ENCODE measurements around the gene SPATS2L. TPM values are rescaled to one million over a fixed set of nuclear protein-coding genes. Genes with fewer than 3 reads are reported as not detected.

SPATS2L gene
- total and polyA plus RNA-seq, 2 of the 13 experiments (the other 11 are each of a cell fraction or from before 2014, with no cell fraction given): 154 to 212 TPM

- TF ChIP-seq RBM22 (optimal IDR thresholded peaks at IDR 0.05; ENCODE audit: low read length) (no peak), LRRFIP1 (CRISPR knock-in tag; conservative IDR thresholded peaks at IDR 0.05) (no peak), KLF13 (CRISPR knock-in tag; IDR thresholded peaks at IDR 0.05) (no peak), NFYB (CRISPR knock-in tag; IDR thresholded peaks at IDR 0.05) (no peak), GATA4 (IDR thresholded peaks at IDR 0.05; ENCODE audit: borderline replicate concordance, low read depth) (no peak), E2F1 (CRISPR knock-in tag; IDR thresholded peaks at IDR 0.05) (no peak), HDAC2 (CRISPR knock-in tag; IDR thresholded peaks at IDR 0.05) (no peak), ZKSCAN5 (CRISPR knock-in tag; IDR thresholded peaks at IDR 0.05) (no peak), JUN (CRISPR knock-in tag; IDR thresholded peaks at IDR 0.05) (no peak), HOXA9 (CRISPR knock-in tag; IDR thresholded peaks at IDR 0.05; ENCODE audit: borderline replicate concordance) (0 out of 2 replicates have a peak, but pooled peaks have one; percentile 15), ZNF124 (CRISPR knock-in tag; IDR thresholded peaks at IDR 0.05) (no peak), ZNF10 (CRISPR knock-in tag; IDR thresholded peaks at IDR 0.05; ENCODE audit: borderline replicate concordance, low read depth) (no peak), SMAD9 (CRISPR knock-in tag; IDR thresholded peaks at IDR 0.05) (no peak), ZNF512 (CRISPR knock-in tag; IDR thresholded peaks at IDR 0.05) (no peak), MIER2 (CRISPR knock-in tag; IDR thresholded peaks at IDR 0.05) (no peak), MYC (CRISPR knock-in tag; IDR thresholded peaks at IDR 0.05; ENCODE audit: borderline replicate concordance) (no peak), ARID3A (IDR thresholded peaks at IDR 0.05; ENCODE audit: low read depth, low read length) (no peak), GABPA (IDR thresholded peaks at IDR 0.05; ENCODE audit: low read depth, low read length) (no peak), GABPA (CRISPR knock-in tag; IDR thresholded peaks at IDR 0.05; ENCODE audit: low read depth) (no peak), HNRNPLL (IDR thresholded peaks at IDR 0.05; ENCODE audit: low read depth, low read length, poor library complexity, severe bottlenecking) (no peak), TARDBP (CRISPR knock-in tag; IDR thresholded peaks at IDR 0.05) (no peak)
- TF ChIP-seq, protein P1, sequence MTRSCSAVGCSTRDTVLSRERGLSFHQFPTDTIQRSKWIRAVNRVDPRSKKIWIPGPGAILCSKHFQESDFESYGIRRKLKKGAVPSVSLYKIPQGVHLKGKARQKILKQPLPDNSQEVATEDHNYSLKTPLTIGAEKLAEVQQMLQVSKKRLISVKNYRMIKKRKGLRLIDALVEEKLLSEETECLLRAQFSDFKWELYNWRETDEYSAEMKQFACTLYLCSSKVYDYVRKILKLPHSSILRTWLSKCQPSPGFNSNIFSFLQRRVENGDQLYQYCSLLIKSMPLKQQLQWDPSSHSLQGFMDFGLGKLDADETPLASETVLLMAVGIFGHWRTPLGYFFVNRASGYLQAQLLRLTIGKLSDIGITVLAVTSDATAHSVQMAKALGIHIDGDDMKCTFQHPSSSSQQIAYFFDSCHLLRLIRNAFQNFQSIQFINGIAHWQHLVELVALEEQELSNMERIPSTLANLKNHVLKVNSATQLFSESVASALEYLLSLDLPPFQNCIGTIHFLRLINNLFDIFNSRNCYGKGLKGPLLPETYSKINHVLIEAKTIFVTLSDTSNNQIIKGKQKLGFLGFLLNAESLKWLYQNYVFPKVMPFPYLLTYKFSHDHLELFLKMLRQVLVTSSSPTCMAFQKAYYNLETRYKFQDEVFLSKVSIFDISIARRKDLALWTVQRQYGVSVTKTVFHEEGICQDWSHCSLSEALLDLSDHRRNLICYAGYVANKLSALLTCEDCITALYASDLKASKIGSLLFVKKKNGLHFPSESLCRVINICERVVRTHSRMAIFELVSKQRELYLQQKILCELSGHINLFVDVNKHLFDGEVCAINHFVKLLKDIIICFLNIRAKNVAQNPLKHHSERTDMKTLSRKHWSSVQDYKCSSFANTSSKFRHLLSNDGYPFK (CRISPR knock-in tag; IDR thresholded peaks at IDR 0.05; ENCODE audit: borderline replicate concordance): 0 out of 2 replicates have a peak, but pooled peaks have one; percentile 28
Observed at GRCh38 chr2:200509235-200509611, 202.7 kb downstream of the SPATS2L start (continued).
